Measurements from ENCODE around the gene INPP5A.
"Not testable (repeated sequence)": the region's sequence is repeated elsewhere in the genome, so short reads cannot be mapped to it uniquely, and the experiment has no call there.

Gene INPP5A

DNA sequence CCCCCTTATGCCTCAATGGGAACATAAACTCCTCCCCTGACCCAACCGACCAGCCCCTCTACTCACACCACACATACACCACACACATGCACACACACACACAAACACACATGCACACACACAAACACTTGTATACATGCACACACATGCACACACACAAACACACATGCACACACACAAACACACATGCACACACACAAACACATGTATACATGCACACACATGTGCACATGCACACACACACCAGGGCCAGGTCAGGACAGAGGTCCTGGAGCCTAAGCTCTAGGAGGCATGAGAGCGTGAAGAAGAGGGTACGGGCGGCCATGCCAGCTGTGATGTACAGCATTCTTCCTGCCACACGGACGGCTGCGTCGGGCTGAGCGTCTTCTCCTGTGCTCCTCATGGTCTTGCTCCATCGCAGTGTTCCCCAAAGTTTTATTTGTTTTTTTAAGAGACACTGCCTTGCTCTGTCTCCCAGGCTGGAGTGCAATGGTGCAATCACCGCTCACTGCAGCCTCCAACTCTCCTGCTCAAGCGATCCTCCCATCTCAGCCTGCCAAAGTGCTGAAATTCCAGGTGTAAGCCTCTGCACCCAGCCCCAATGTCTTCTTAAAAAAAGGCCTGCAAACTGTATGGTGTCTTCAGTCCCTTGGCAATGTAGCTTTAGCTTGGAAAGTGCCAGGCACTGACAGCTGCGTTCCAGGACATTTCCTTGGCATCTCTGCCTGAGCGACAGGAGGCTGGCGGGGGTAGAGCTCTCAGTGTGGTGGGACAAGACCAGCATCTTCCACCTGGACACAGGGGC is 38.8 kb upstream of the INPP5A start:
- Mint-ChIP-seq H3K27ac (no peak overlapping the region), H3K9me3 (no peaks in the 10 kb centered on the region), H3K4me1 (ENCODE audit: low read depth) (no peaks in the 10 kb centered on the region), H3K36me3 (ENCODE audit: low read depth) (no peaks in the 10 kb centered on the region), H3K27me3 (ENCODE audit: low read depth) (peaks cover 4% of the 10 kb centered on the region), H3K4me3 (no peak overlapping the region)
- no peak for DNase-seq (ENCODE audit: low spot score)

DNA sequence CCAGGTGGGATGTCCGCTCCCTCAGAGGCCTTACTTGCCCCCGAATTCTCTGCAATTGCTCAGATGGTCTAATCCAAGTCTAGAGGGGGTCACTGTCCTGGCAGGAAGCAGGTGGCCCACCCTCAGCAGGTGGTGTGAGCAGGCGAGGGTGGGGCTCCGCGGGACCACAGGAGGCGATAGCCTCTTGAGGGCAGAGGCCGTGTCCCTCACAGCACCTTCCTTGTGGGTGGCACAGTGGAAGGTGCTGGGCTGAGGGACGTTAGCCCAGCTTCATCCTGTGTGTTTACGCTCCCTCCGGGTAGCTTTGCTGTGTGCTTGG is 38.3 kb upstream of the INPP5A start:
- peaks cover 4% of the 10 kb centered on the region for H3K27me3 Mint-ChIP-seq (ENCODE audit: low read depth)
- H3K36me3 Mint-ChIP-seq (ENCODE audit: low read depth): no peaks in the 10 kb centered on the region
- no peak for DNase-seq (ENCODE audit: low spot score)
- H3K27ac Mint-ChIP-seq: no peak overlapping the region
- H3K4me1 Mint-ChIP-seq (ENCODE audit: low read depth): no peaks in the 10 kb centered on the region
- H3K9me3 Mint-ChIP-seq: no peaks in the 10 kb centered on the region
- no peak overlapping the region for H3K4me3 Mint-ChIP-seq

DNA sequence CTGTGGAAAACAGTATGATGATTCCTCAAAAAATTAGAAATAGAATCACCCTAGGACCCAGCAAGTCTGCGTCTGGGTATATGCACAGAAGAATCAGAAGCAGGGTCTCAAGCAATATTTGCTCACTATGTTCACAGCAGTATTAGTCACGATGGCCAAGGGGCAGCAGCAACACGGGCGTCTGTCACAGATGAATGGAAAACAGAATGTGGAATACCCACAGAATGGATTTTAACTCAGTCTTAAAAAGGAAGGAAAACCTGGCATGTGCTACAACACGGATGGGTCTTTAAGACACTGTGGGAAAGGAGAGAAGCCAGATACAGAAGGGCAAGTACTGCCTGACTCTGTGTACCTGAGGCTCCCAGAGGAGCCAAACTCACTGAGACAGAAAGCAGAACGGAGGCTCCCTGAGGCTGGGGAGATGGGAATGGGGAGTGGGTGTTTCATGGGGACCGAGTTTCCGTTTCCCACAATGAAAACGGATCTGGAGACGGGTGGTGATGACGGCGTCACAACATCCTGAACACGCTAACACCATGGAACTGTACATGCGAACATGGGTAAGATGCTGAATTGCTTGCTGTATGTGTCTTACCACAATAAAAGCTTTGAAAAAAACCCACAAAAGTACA is 36.7 kb upstream of the INPP5A start:
- Mint-ChIP-seq H3K9me3 (no peaks in the 10 kb centered on the region), H3K4me1 (ENCODE audit: low read depth) (no peaks in the 10 kb centered on the region), H3K27me3 (ENCODE audit: low read depth) (peaks cover 4% of the 10 kb centered on the region), H3K4me3 (no peak overlapping the region), H3K36me3 (ENCODE audit: low read depth) (no peaks in the 10 kb centered on the region), H3K27ac (no peak overlapping the region)
- no peak for DNase-seq (ENCODE audit: low spot score)

DNA sequence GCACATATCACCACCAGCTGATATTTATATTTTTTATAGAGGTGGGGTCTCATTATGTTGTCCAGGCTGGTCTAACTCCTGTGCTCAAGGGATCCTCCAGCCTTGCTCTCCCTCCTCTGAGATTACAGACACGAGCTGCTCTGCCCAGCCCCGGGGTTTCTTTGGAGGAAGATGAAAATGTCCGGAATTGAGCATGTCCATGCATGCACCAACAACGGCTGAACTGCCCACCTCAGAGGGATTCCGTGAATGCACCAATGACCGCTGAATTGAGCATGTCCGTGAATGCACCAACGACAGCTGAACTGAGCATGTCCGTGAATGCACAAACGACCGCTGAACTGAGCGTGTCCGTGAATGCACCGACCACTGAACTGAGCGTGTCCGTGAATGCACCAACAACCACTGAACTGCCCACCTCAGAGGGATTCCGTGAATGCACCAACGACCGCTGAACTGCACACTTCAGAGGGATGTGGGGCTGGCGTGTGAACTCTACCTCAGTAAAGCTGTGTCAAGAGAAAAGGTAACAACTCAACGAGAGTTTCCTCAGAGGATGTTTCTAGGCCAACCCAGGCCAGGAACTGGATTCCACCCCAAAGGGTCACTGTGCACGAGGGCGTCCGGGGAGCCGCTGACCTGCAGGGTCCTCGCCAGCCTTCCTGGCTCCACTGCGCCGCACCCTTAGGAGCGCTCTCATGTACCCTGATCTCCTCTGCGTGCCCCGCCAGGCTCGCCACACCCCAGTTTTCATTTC is 34.9 kb upstream of the INPP5A start:
- Mint-ChIP-seq H3K27me3 (ENCODE audit: low read depth) (peaks cover 4% of the 10 kb centered on the region), H3K4me3 (no peak overlapping the region), H3K9me3 (no peaks in the 10 kb centered on the region), H3K36me3 (ENCODE audit: low read depth) (no peaks in the 10 kb centered on the region), H3K27ac (no peak overlapping the region), H3K4me1 (ENCODE audit: low read depth) (no peaks in the 10 kb centered on the region)
- DNase-seq (ENCODE audit: low spot score): no peak

DNA sequence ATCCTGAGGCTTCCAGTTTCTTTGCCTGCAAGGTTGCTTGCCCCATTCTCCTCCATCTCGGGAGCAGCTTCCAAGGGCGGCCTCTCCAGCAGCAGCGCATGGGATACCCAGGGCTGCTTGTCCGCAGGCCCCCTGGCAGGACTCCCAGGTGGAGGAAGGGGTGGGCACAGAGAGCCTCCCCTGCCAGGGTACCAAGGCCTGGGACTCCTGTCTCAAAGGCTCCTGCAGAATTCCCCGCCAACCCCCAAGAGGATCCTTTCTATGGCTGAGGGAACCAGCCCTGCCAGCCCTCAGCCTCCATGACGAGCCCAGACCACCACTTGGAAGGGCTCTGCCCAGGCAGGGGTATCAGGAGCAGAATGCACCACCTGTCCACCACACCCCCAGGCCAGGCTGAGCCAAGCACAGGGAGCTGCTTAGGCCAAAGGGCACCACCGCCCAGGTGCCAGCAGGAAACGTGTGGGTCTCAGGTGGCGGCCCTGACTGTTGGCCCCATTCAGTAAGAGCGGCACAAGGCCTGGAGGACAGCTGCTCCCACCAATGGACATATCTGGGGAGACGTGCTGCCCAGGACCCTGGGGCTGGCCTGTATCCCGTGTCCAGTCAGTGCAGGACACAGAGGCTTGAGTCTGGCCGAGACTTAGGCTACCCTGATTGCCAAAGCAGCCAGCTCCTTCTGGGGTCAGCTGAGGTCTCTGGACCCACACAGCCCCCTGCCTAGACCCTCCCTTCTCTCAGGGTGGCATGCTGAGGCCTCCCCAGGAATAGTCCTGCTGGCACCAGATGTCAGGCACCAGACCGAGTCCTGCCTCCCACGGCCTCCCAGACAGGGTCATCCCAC is 33.8 kb upstream of the INPP5A start:
- H3K27me3 Mint-ChIP-seq (ENCODE audit: low read depth): peaks cover 4% of the 10 kb centered on the region

DNA sequence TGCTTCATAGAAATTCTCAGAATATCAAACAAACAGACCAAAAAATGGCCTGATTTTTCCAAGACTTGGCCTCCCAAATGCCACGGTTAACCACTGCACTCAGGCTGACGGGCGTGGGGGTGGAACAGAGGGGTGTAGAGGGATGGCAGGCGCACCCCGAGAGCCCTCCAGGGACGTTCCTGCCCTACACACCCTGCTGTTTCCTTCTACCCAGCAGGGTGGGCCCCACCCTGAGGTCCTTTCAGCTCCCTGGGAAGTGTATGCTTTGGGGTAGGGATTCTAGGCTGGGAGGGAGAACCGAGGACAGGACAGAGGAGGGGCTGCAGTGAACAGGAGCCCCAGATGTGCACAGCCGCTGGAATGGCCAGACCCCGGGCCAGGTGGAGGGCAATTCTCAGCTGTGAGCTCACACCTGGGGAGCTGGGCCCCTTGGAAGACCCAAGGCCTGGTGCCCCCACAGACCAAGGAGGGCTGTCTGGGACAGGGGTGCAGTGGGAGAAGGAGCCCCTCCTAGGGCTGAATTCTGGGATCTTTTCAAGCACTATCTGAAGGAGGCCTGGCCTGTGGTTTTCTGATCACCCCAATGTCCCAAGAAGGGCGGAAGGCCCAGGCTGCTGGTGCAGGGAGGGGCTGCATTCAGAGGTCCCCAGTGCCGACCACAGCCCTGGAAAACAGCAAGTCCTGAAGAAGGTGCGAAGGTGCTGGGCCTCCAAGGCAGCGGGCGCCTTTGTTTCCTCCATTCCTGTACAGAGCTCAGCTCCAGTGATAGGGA is 32.9 kb upstream of the INPP5A start:
- Mint-ChIP-seq H3K36me3 (ENCODE audit: low read depth) (no peaks in the 10 kb centered on the region), H3K27ac (no peak overlapping the region), H3K27me3 (ENCODE audit: low read depth) (peaks cover 4% of the 10 kb centered on the region), H3K4me3 (no peak overlapping the region), H3K9me3 (no peaks in the 10 kb centered on the region), H3K4me1 (ENCODE audit: low read depth) (no peaks in the 10 kb centered on the region)
- no peak for DNase-seq (ENCODE audit: low spot score)

More for the DNA sequence above, 33.8 kb upstream of the INPP5A start:
- Mint-ChIP-seq H3K27ac (no peak overlapping the region), H3K4me3 (no peak overlapping the region), H3K9me3 (no peaks in the 10 kb centered on the region), H3K36me3 (ENCODE audit: low read depth) (no peaks in the 10 kb centered on the region), H3K4me1 (ENCODE audit: low read depth) (no peaks in the 10 kb centered on the region)
- no peak for DNase-seq (ENCODE audit: low spot score)

DNA sequence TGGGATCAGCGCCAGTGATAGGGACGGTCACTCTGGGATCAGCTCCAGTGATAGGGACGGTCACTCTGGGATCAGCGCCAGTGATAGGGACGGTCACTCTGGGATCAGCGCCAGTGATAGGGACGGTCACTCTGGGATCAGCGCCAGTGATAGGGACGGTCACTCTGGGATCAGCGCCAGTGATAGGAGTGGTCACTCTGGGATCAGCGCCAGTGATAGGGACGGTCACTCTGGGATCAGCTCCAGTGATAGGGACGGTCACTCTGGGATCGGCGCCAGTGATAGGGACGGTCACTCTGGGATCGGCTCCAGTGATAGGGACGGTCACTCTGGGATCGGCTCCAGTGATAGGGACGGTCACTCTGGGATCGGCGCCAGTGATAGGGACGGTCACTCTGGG is 32.0 kb upstream of the INPP5A start:
- not testable (repeated sequence) for H3K4me3 Mint-ChIP-seq

DNA sequence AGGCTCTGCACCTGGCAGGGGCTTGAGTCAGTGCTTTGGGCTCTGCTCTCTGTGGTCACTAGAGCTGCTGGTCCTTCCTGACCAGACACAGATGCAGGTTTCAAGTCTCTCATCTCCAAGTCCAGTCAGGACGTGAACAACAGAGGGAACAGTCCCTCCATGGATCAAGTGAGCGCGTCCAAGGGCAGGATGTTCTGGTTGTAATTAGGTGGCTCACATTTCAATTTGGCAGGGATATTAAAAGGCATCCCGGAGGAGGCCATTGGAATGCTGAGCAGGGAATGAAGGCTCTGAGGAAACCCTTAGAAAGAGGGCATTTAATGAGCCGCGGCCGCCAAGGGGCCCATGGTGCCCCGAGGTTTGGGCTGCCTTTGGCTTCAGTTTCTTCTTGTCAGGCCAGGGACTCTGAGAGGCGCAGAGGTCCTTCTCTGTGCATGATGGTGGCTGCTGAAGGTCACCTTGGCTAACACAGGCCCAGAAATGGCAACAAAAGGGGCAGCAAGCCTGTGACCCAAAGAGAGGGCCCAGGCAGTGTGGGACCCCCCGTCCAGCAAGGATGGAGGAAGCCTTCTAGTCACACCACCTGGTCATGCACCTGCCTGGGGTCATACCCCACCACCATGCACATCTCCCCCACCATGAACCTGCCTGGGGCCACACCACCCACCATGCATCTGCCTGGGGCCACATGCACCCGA is 30.7 kb upstream of the INPP5A start:
- H3K27me3 Mint-ChIP-seq (ENCODE audit: low read depth): no peaks in the 10 kb centered on the region
- no peaks in the 10 kb centered on the region for H3K36me3 Mint-ChIP-seq (ENCODE audit: low read depth)
- H3K9me3 Mint-ChIP-seq: no peaks in the 10 kb centered on the region
- H3K4me1 Mint-ChIP-seq (ENCODE audit: low read depth): no peaks in the 10 kb centered on the region
- no peak for DNase-seq (ENCODE audit: low spot score)
- no peak overlapping the region for H3K27ac Mint-ChIP-seq
- H3K4me3 Mint-ChIP-seq: no peak overlapping the region

More for the DNA sequence above, 32.0 kb upstream of the INPP5A start:
- not testable (repeated sequence) for H3K27ac Mint-ChIP-seq; H3K9me3 Mint-ChIP-seq; H3K27me3 Mint-ChIP-seq (ENCODE audit: low read depth); DNase-seq (ENCODE audit: low spot score); H3K36me3 Mint-ChIP-seq (ENCODE audit: low read depth); H3K4me1 Mint-ChIP-seq (ENCODE audit: low read depth)

DNA sequence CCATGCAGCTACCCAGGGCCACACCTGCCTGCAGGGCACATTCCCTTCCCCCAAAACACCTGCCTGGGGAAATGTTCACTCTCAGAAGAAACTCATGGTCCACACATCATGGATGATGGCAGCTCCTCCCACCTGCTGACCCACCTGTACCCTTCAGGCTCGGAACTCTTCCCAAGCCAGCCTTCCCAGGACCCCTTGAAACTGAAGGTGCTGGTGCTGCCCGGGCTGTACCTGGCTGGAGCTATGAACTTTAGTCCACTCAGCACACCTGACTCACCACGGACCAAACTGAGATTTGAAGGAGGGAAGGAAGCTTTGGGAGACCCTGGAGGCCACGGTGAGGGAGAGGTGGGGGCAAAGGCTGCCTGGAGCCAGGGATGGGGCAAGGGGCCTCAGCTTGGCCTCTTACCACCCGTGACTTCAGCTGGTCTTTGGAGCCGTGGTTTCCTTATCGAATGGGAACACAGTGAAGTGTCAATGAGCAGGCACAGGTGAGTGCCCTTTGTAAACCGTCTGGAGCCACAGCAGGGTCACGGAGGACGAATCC is 30.1 kb upstream of the INPP5A start:
- Mint-ChIP-seq H3K27ac (no peak overlapping the region), H3K9me3 (no peaks in the 10 kb centered on the region), H3K27me3 (ENCODE audit: low read depth) (no peaks in the 10 kb centered on the region), H3K36me3 (ENCODE audit: low read depth) (no peaks in the 10 kb centered on the region), H3K4me1 (ENCODE audit: low read depth) (no peaks in the 10 kb centered on the region), H3K4me3 (no peak overlapping the region)
- no peak for DNase-seq (ENCODE audit: low spot score)

DNA sequence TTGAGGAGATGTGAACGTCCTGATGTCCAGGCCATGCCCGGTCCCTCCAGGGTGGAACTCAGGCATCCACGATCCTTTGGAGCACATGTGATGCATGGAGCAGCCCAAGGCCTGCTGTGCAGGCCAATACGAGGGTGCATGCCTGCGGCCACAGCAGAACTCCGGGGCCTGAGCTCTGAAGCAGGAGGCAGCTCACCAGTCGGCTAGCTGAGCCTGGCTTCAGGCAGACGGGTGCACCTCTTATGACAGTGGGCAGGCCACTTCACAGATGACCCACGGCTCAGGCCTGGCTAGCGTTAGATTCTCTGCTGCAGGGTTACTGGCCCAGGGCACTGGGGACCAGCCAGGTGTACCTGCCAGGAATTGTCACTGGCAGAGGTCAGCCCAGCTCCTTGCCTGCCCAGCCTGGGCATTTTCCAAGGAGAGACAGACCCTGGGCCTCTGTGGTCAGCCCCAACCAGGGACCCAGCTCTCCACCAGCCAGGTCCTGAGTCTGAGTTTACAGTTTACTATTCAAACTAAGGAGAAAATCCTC is 29.6 kb upstream of the INPP5A start:
- Mint-ChIP-seq H3K4me1 (ENCODE audit: low read depth) (no peaks in the 10 kb centered on the region), H3K9me3 (no peaks in the 10 kb centered on the region), H3K27me3 (ENCODE audit: low read depth) (no peaks in the 10 kb centered on the region), H3K36me3 (ENCODE audit: low read depth) (no peaks in the 10 kb centered on the region), H3K27ac (no peak overlapping the region), H3K4me3 (no peak overlapping the region)
- no peak for DNase-seq (ENCODE audit: low spot score)

DNA sequence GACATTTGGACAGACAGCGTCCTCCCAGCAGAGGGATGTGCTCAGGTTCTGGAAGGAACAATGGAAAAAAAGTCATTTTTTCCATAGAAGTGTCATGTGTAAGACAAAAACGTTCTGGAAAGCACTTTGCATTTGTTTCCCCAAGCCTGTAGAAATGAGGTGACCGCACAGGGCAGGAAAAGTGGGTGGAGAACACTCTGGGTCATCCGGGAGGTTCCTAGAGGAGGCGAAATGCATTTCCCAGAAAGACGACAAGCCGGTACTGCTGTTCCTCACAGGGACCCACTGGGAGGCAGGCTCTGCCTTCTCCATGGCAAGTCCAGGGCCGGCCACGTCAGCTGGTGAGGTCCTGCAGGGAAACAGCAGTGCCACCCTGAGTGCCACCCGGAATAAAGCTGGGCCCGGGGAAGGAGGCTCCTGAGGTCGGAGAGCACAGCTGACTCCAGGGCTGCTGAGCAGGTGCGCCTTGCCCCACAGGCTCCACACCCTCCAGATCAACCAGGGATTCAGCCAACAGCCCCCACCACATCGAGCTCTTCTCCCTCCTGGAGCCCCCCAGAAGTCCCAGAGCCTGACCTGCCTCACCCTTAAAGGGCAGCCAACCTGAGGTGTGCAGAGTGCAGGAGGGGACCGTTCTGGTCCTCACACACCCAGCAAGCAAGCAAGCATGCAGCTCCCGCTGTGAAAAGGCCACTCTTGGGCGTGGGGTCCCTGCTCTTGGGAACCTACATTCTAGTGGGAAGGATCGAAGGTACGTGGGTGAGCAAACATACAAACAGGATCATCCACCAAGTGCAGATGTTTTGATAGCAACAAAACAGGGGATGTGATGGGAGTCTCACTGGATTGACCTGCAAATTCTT is 28.8 kb upstream of the INPP5A start:
- Mint-ChIP-seq H3K4me1 (ENCODE audit: low read depth) (no peaks in the 10 kb centered on the region), H3K27me3 (ENCODE audit: low read depth) (no peaks in the 10 kb centered on the region), H3K4me3 (no peak overlapping the region), H3K27ac (no peak overlapping the region), H3K36me3 (ENCODE audit: low read depth) (no peaks in the 10 kb centered on the region), H3K9me3 (no peaks in the 10 kb centered on the region)
- DNase-seq (ENCODE audit: low spot score): no peak
